SKM-1 (cell line): ENCODE data around the gene DUSP8.

ENCODE experiments used
- DNase-seq: peaks from one replicate; lab custom pipeline; 2025; ENCODE audit not compliant: unreplicated experiment; lab: John Stamatoyannopoulos, UW

DUSP8 gene

DNA sequence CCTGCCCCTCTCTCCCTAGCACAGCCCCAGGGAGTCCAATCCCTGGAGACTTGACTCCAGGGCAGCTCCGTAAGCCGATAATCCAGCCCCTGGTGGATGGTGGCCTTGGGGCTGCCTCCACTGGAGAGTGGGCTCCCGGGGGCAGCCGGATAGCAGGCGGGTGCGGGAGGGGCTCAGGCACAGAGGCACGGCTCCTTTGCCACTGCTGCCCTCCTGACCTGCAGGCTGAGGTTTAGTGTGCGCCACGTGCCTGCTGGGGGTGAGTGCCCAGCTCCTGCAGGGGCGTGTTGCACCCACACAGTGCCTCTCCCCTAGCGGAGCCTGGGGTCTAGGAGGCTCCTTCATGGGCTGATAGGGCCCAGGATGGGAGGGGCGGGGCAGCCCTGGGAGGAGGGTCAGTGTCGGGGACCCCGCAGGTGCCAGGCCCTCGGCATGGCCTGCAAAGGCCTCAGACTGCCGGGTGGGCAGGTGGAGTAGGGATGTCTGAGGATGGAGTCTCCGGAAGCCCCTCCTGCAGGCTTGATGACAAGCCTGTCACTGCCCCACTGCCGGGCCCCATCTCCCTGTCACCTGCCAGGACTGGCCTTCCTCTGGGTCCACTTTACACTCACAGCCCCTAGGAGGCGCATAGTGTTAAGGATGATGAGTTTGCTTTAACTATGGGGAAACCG, 5.6 kb downstream of the DUSP8 start:
- no peak for DNase-seq

DNA sequence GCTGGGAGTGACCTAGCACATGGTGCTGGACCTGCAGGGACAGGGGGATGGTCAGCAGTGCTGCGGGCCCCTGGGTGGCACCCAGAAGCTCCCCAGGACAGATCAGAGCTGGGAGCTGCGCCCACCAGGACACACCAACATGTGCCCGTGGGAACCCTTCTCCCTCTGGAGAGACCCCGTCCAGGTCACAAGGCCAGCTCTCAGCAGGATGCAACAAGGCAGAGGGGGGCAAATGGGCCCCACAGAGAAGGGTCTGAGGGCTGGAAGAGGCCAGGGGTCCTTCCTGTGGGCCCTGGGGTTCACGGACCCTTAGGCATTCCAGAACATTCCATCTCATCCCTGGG, 6.2 kb downstream of the DUSP8 start:
- DNase-seq: no peak

- no peak for DNase-seq
Measured at GRCh38 chr11:1565173-1565903, 6.7 kb downstream of the DUSP8 start.

DNA sequence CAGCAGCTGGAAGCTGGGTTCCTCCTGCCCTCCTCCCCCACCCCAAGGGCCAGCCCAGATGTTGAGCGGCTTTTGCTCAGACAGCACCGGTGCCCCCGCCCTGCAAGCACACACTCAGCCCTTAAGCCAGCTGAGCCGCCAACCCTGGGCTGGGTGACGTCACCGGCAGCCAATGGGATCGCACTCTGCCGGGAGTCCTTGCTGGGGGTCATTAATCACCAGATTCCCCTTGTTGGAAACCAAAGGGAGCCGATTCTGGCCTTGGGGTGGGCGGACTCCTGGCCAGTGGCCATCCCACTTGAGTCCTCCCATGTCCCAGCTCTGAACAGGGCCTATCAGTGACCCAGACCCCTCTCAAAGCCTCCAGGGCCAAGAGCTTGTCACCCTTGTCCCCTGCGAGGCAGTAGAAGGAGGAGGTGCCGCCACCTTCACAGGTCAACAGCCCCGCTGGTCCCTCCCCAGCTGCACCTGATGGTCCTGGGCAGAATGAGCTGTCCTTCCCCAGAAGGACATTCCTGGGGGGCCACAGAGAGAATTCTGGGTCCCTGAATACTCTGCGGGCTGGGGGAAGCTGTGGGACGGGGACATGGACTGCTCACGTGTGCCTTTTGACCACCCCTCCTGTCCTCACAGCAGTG, 7.4 kb downstream of the DUSP8 start:
- DNase-seq: no peak

DNA sequence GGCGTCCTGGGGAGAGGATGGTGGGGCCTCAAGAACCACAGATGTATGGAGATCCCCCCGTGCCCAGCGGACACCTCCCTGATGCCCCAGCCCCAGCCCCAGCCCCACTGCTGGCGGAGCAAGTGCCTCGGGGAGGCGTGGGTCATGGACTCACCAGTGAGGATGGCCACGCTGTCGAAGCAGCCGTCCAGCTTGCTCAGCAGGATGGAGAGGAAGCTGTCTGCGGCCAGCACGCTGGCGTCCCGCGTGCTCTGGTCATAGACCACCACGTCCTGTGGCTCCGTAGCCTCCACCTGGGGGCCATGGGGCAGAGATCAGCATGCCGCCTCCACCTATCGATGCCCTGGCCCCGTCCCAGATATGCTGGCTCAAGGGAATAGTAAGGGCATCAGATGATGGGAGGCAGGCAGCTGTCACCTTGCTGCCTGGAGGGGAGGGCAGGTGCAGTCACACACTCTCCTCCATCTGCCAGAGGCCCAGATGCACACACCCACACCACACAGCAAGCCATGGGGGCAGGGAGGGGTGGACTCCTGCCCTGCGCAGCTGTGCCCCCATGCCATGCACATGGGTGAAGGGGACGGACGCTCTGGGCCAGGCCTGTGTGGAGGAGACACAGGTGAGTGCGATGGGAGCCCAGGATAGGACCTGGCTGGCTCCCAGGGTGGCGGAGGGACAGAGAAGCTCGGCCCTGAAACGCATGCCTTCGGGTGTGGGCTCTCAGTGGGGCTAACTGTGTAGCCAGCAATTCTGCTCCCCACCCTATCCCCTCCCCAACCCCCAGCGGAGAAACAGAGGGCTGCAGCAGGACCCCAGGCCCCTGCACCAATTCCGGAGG, 8.2 kb downstream of the DUSP8 start:
- no peak for DNase-seq

DNA sequence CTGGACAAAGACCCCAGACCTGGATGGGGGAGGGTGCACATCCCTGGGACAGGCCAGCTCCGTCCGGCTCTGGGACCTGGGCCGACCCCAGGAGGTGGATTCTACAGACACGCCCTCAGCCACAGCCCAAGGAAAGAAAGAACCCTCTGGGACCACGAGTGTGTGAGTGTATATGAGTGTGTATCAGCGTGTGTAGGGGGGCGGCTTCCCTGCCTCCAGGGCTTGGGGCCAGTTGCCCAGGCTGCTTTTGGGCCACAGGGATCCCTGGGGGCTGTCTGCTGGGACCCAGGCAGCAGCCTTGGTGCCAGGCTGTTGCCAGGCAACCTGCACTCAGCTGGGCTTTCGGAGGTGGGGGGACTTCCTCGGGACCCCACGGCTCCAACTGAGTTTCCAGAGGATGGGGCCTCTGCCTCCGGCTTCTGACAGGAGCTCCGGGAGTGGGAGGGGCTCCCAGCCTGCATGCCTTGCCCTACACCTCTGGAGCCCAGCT, 8.9 kb downstream of the DUSP8 start:
- DNase-seq: no peak

GRCh38 chr11:1562469-1563148, 9.5 kb downstream of the DUSP8 start:
- DNase-seq: no peak

DNA sequence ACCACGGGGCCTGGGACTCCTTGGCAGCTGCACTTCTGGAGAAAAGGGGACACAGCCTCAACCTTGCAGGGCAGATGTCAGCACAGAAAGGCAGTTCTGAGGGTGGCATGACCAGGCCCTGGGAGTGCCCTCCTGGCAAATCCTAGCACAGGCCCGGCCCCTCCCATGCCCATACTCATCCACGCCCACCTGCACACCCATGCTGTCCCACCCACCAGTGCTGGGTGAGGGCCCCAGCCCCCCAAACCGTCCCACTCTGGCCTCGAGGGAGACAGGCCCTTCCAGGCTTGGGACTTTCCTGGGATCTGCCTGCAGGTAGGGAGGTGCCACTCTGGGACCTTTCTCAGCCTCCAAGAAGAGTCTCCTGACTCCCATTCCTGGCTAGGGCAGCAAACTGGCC, 10.1 kb downstream of the DUSP8 start:
- no peak for DNase-seq

DNA sequence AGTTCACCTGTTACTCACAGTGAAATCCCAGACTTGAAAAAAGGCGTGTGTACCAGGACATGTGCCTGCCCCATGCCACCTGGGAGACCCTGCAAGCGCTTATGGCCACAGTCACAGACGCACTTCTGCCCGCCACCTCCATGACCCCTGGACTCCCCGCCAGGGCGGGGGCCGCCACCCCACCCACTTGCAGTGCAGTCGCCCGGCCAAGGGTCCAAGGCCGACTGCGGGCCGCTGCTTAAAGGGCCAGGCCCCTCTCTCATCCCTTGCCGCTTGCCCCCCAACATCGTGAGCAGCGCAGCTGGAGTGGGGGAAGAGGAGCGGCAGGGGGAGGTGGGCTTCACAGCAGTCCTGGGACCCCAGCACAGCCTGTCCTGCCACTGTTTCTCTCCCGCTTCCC, 10.8 kb downstream of the DUSP8 start:
- no peak for DNase-seq

GRCh38 chr11:1560649-1561251, 11.3 kb downstream of the DUSP8 start:
- DNase-seq: no peak

GRCh38 chr11:1560002-1560648, 11.9 kb downstream of the DUSP8 start:
- DNase-seq: no peak

- DNase-seq: no peak
Measured at GRCh38 chr11:1559111-1559951, 12.7 kb downstream of the DUSP8 start.

- DNase-seq: no peak
Measured at GRCh38 chr11:1558775-1559110, 13.3 kb downstream of the DUSP8 start.

DNA sequence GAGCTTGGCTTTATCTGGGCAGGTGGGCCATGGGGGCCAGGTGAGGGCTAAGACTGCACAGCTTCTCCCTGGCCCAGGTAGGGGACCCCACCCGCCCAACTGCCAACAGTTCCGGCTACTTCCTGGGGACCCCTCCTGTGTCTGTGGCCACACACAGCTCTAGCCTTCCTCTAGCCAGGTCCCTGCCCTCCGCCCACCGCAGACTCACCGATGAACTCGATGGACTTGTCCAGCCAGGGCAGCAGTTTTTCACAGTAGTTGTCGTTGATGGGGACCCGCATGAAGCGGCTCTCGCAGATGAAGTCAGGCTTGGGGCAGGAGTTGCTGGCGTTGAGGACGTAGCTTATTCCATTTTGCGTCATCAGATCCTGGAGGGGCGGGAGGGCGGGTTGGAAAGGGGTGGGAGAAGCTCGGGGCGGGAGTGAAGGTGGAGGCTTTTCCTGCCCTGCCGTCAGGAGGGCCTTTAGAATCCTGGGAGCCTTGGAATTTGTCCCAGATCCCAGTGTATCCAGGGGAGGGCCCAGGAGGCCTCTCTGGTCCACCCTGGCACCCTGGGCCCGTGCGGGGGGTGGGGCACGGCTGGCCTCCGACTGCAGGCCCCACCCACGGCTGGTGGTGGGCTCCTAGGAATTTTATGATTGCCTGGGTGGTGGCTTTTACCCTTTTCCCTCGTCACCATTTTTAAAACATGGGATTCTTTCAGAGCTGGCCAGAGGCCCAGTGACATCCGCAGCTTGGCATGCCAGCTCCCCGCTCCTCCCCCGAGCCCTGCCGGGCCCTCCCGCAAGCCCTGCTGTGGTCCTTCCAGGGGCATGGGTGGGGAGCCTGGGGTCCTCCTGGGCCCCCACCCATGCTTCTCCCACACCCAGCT, 13.9 kb downstream of the DUSP8 start:
- DNase-seq: no peak

DNA sequence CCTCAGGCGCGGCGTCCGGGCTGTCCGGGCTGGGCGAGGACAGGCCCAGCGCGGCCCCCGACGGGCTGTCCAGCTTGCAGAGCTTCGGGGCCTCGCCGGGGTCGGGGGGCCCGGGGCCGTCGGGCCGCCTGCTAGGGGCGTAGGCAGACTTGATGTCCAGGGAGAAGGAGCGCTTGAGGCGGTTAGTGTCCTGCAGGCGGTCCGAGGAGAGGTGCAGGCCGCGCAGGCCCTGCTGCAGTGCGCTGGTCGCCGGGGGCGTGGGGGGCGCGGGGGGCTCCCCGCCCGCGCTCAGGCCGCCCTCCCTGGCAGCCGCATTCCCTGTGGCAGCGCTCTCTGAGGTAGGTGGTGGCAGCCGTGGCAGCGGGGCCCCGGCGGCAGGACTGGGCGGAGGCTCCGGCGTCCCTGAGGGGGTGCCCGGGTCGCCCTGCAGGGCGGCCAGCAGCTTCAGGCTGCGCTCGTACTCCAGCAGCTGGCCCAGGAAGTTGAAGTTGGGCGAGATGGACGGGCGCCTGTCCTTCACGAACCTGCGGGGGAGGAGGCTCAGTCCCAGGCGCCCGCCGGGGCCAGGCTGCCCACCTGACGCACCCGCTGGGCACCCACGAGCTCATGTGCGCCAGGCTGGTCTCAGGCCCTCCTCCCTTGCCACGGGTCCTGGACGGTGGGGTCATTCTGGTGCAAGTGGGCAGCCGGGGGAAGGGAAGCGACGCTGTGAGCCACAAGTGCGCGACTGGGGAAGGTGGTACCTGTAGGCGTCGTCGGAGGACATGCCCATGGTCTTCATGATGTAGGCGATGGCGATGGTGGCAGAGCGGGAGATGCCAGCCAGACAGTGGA, 14.8 kb downstream of the DUSP8 start:
- no peak for DNase-seq

DNA sequence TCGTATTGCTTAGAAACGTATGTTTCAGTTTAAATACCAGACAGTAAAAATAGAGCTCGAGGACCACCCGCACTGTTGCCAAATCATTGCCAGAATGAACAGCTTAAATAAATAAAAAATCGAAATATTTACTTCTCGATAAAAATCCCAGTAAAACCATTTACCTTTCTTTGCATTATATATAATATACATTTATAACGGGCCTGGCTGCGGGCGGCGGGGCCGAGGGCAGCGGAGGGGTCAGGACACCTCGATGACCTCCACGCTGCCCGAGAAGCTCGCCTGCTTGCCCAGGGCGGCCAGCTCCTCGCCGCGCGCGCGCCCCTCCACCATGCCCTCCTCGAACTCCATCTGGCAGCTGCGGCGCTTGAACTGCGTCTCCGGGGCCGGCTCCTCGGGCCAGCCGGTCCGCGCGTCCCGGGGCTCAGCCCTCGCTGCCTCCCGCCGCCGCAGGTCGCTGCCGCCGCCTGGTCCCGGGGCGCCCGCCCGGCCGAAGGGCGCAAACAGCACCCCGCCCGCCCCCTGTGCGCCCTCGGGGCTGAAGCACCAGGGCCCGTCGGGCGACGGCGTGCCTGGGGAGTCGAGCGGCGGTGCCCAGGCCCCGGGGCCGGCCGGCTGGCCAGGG, 15.7 kb downstream of the DUSP8 start:
- DNase-seq: no peak

DNA sequence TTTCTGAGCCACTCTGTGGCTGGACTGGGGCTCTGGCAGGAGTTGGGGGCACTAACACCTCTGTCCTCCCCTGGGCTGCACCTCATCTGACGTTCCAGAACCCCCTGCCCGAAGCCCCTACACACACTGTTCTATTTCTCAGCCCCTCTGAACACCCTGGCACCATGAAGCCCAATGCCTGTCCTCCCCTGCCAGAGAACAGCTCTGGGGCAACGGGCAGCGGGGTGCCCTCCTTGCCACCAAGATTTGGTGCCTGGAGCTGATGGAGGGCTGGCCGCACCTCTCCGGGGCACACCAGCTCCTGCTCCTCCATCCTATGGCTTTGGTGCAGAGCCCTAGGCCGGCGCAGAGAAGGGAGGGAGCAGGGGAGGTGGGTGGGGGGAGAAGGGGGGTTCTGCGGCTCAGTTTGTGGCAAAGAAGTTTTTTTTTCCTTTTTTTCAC, 16.3 kb downstream of the DUSP8 start:
- DNase-seq: no peak
